ENCODE measurements around the gene NOS1AP. TPM values are rescaled to one million over a fixed set of nuclear protein-coding genes. Genes with fewer than 3 reads are reported as not detected.

Gene NOS1AP
- total RNA-seq, 1 donor from 2014 or later, result 2.0 TPM

GRCh38 chr1:162182090-162182489 lies 112.6 kb downstream of the NOS1AP start:
- no peak for TF ChIP-seq POLR2A (IDR thresholded peaks at IDR 0.05)
- TF ChIP-seq, protein P1, sequence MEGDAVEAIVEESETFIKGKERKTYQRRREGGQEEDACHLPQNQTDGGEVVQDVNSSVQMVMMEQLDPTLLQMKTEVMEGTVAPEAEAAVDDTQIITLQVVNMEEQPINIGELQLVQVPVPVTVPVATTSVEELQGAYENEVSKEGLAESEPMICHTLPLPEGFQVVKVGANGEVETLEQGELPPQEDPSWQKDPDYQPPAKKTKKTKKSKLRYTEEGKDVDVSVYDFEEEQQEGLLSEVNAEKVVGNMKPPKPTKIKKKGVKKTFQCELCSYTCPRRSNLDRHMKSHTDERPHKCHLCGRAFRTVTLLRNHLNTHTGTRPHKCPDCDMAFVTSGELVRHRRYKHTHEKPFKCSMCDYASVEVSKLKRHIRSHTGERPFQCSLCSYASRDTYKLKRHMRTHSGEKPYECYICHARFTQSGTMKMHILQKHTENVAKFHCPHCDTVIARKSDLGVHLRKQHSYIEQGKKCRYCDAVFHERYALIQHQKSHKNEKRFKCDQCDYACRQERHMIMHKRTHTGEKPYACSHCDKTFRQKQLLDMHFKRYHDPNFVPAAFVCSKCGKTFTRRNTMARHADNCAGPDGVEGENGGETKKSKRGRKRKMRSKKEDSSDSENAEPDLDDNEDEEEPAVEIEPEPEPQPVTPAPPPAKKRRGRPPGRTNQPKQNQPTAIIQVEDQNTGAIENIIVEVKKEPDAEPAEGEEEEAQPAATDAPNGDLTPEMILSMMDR (IDR thresholded peaks at IDR 0.05), result no peak
- no peak for TF ChIP-seq POLR2AphosphoS5 (IDR thresholded peaks at IDR 0.05; ENCODE audit: insufficient read depth in 1 of 2, low read depth in 1 of 2)
- Histone ChIP-seq H3K4me1 (no peaks in the 10 kb centered on the region), H3K27ac (no peak overlapping the region), H3K9me3 (no peaks in the 10 kb centered on the region), H3K36me3 (no peaks in the 10 kb centered on the region), H3K4me3 (no peak overlapping the region), H3K27me3 (no peaks in the 10 kb centered on the region)
- no peak for DNase-seq (ENCODE audit: extremely low spot score in 2 of 2)
- intact Hi-C loops (cut with DNase I), result no loop called here

- DNase-seq (ENCODE audit: extremely low spot score in 2 of 2), result no peak
- Histone ChIP-seq H3K27ac (no peak overlapping the region), H3K27me3 (no peaks in the 10 kb centered on the region), H3K4me3 (no peak overlapping the region), H3K9me3 (no peaks in the 10 kb centered on the region), H3K36me3 (no peaks in the 10 kb centered on the region), H3K4me1 (no peaks in the 10 kb centered on the region)
- intact Hi-C loops (cut with DNase I), result no loop called here
- TF ChIP-seq, protein P1 (IDR thresholded peaks at IDR 0.05), result no peak
- TF ChIP-seq POLR2A (IDR thresholded peaks at IDR 0.05), result no peak
- TF ChIP-seq POLR2AphosphoS5 (IDR thresholded peaks at IDR 0.05; ENCODE audit: insufficient read depth in 1 of 2, low read depth in 1 of 2), result no peak
These were observed 116.0 kb downstream of the NOS1AP start for GRCh38 chr1:162185314-162186025.

- Histone ChIP-seq H3K9me3 (no peaks in the 10 kb centered on the region), H3K36me3 (no peaks in the 10 kb centered on the region), H3K27me3 (no peaks in the 10 kb centered on the region), H3K27ac (no peak overlapping the region), H3K4me3 (no peak overlapping the region), H3K4me1 (no peaks in the 10 kb centered on the region)
- TF ChIP-seq POLR2A (IDR thresholded peaks at IDR 0.05), result no peak
- TF ChIP-seq, protein P1 (IDR thresholded peaks at IDR 0.05), result no peak
- no peak for TF ChIP-seq POLR2AphosphoS5 (IDR thresholded peaks at IDR 0.05; ENCODE audit: insufficient read depth in 1 of 2, low read depth in 1 of 2)
- intact Hi-C loops (cut with DNase I), result no loop called here
- DNase-seq (ENCODE audit: extremely low spot score in 2 of 2), result no peak
These were observed 116.5 kb downstream of the NOS1AP start for GRCh38 chr1:162186026-162186374.

GRCh38 chr1:162186406-162186805 lies 116.9 kb downstream of the NOS1AP start:
- Histone ChIP-seq H3K27ac (no peak overlapping the region), H3K4me3 (no peak overlapping the region), H3K4me1 (no peaks in the 10 kb centered on the region), H3K9me3 (no peaks in the 10 kb centered on the region), H3K36me3 (no peaks in the 10 kb centered on the region), H3K27me3 (no peaks in the 10 kb centered on the region)
- DNase-seq (ENCODE audit: extremely low spot score in 2 of 2), result no peak
- intact Hi-C loops (cut with DNase I), result no loop called here
- no peak for TF ChIP-seq POLR2A (IDR thresholded peaks at IDR 0.05)
- TF ChIP-seq POLR2AphosphoS5 (IDR thresholded peaks at IDR 0.05; ENCODE audit: insufficient read depth in 1 of 2, low read depth in 1 of 2), result no peak
- TF ChIP-seq, protein P1 (IDR thresholded peaks at IDR 0.05), result no peak

DNA sequence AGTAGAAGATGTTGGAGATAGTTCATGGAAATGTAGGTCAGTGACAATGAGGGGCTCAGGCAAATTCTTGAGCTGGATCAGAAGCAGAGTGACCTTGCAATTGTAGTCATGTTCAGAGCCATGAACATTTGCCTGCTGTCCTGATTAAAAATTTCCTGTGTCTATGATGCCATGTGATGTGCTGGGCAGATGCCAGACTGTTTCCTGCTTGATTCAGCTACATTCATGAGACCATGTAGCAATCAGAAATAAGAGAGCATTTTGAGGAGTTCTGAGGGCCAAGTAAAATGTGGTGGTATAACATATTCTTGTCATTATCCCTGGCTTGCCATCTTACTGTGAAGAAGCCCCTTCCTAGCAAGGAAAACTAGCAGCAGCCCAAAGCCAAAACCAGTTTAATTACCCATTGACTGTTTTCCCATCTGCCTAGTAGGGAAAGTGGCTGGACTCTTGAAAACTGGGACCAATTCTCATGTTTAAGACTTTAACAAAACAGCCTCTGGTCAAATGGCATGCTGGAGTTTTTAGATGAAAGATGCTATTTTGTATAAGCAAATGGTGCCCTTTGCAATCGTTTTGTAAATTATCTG lies 118.3 kb downstream of the NOS1AP start:
- intact Hi-C loops (cut with DNase I), result no loop called here
- H3K9me3 ChIP-seq, result no peaks in the 10 kb centered on the region
- no peaks in the 10 kb centered on the region for H3K4me1 ChIP-seq
- no peak overlapping the region for H3K4me3 ChIP-seq
- TF ChIP-seq, protein P1 (IDR thresholded peaks at IDR 0.05), result no peak
- no peak for TF ChIP-seq POLR2A (IDR thresholded peaks at IDR 0.05)
- TF ChIP-seq POLR2AphosphoS5 (IDR thresholded peaks at IDR 0.05; ENCODE audit: insufficient read depth in 1 of 2, low read depth in 1 of 2), result no peak
- no peak overlapping the region for H3K27ac ChIP-seq
- no peak for DNase-seq (ENCODE audit: extremely low spot score in 2 of 2)
- H3K27me3 ChIP-seq, result no peaks in the 10 kb centered on the region
- no peaks in the 10 kb centered on the region for H3K36me3 ChIP-seq

Data from vagina (tissue), 2 donors.